ENCODE results near the gene KIF6. TPM values are rescaled to one million over a fixed set of nuclear protein-coding genes. Genes with fewer than 3 reads are reported as not detected.

KIF6 gene
- total RNA-seq, 1 donor from 2014 or later: 0.43 TPM

- DNase-seq (ENCODE audit: low spot score in 2 of 2): no peak
- no peak overlapping the region for H3K4me3 ChIP-seq
- H3K36me3 ChIP-seq: no peaks in the 10 kb centered on the region
- H3K9me3 ChIP-seq: no peaks in the 10 kb centered on the region
- intact Hi-C loops (cut with DNase I): no loop called here
- no peak overlapping the region for H3K27ac ChIP-seq
- H3K4me1 ChIP-seq: no peaks in the 10 kb centered on the region
- no peak for TF ChIP-seq CTCF (IDR thresholded peaks at IDR 0.05)
- H3K27me3 ChIP-seq: no peaks in the 10 kb centered on the region
Measured at GRCh38 chr6:39411001-39411400, 314.2 kb downstream of the KIF6 start.

- no peak for DNase-seq (ENCODE audit: low spot score in 2 of 2)
- no peaks in the 10 kb centered on the region for H3K4me1 ChIP-seq
- no peak for TF ChIP-seq CTCF (IDR thresholded peaks at IDR 0.05)
Measured at GRCh38 chr6:39409889-39410288, 315.3 kb downstream of the KIF6 start.

GRCh38 chr6:39407446-39407993 lies 317.7 kb downstream of the KIF6 start:
- no peaks in the 10 kb centered on the region for H3K4me1 ChIP-seq
- no peak overlapping the region for H3K27ac ChIP-seq
- H3K27me3 ChIP-seq: no peaks in the 10 kb centered on the region
- no peaks in the 10 kb centered on the region for H3K9me3 ChIP-seq
- intact Hi-C loops (cut with DNase I): no loop called here
- no peak overlapping the region for H3K4me3 ChIP-seq
- no peak for TF ChIP-seq CTCF (IDR thresholded peaks at IDR 0.05)
- no peak for DNase-seq (ENCODE audit: low spot score in 2 of 2)
- no peaks in the 10 kb centered on the region for H3K36me3 ChIP-seq

More at GRCh38 chr6:39409889-39410288, 315.3 kb downstream of the KIF6 start:
- no peaks in the 10 kb centered on the region for H3K27me3 ChIP-seq
- H3K27ac ChIP-seq: no peak overlapping the region
- H3K36me3 ChIP-seq: no peaks in the 10 kb centered on the region
- H3K9me3 ChIP-seq: no peaks in the 10 kb centered on the region
- intact Hi-C loops (cut with DNase I): no loop called here
- no peak overlapping the region for H3K4me3 ChIP-seq

- Histone ChIP-seq H3K27me3 (no peaks in the 10 kb centered on the region), H3K4me3 (no peak overlapping the region), H3K9me3 (no peaks in the 10 kb centered on the region), H3K4me1 (no peaks in the 10 kb centered on the region), H3K36me3 (no peaks in the 10 kb centered on the region), H3K27ac (no peak overlapping the region)
- intact Hi-C loops (cut with DNase I): no loop called here
- TF ChIP-seq CTCF (IDR thresholded peaks at IDR 0.05): no peak
- DNase-seq (ENCODE audit: low spot score in 2 of 2): no peak
Measured at GRCh38 chr6:39404312-39404711, 320.9 kb downstream of the KIF6 start.

GRCh38 chr6:39403304-39403703 lies 321.9 kb downstream of the KIF6 start:
- Histone ChIP-seq H3K36me3 (no peaks in the 10 kb centered on the region), H3K4me1 (no peaks in the 10 kb centered on the region), H3K27ac (no peak overlapping the region), H3K9me3 (no peaks in the 10 kb centered on the region), H3K4me3 (no peak overlapping the region), H3K27me3 (no peaks in the 10 kb centered on the region)
- intact Hi-C loops (cut with DNase I): no loop called here
- no peak for DNase-seq (ENCODE audit: low spot score in 2 of 2)
- no peak for TF ChIP-seq CTCF (IDR thresholded peaks at IDR 0.05)

GRCh38 chr6:39402239-39402751 lies 322.9 kb downstream of the KIF6 start:
- no peak overlapping the region for H3K27ac ChIP-seq

More at GRCh38 chr6:39402239-39402751, 322.9 kb downstream of the KIF6 start:
- Histone ChIP-seq H3K36me3 (no peaks in the 10 kb centered on the region), H3K4me1 (no peaks in the 10 kb centered on the region), H3K27me3 (no peaks in the 10 kb centered on the region), H3K9me3 (no peaks in the 10 kb centered on the region), H3K4me3 (no peak overlapping the region)
- no peak for TF ChIP-seq CTCF (IDR thresholded peaks at IDR 0.05)
- no peak for DNase-seq (ENCODE audit: low spot score in 2 of 2)
- intact Hi-C loops (cut with DNase I): no loop called here

All from ascending aorta (tissue), 2 donors.